Measurements from ENCODE around the gene HMCN2. TPM values are rescaled to one million over a fixed set of nuclear protein-coding genes. Genes with fewer than 3 reads are reported as not detected.

HMCN2 gene
- total RNA-seq, 1 experiment from 2014 or later, result 1.6 TPM

- POLR2A ChIA-PET (ENCODE audit: unreplicated experiment), result no interaction called here
- Histone ChIP-seq H3K9me3 (ENCODE audit: insufficient read depth, low read depth) (no peaks in the 10 kb centered on the region), H3F3A (ENCODE audit: insufficient read depth, low read depth) (peaks cover 12% of the 10 kb centered on the region; the same call in 1 of the 2 replicates), H3K27me3 (ENCODE audit: insufficient read depth, low read depth) (no peaks in the 10 kb centered on the region), H4K20me1 (ENCODE audit: insufficient read depth) (no peaks in the 10 kb centered on the region), H3K4me1 (replicated peaks; ENCODE audit: insufficient read depth) (peaks cover 36% of the 10 kb centered on the region), H3K9me2 (ENCODE audit: insufficient read depth) (no peaks in the 10 kb centered on the region), H3K79me2 (ENCODE audit: low read depth) (no peaks in the 10 kb centered on the region), H3K4me2 (no peak overlapping the region), H3K4me3 (no peak overlapping the region), H3K27ac (no peak overlapping the region), H2AFZ (no peak overlapping the region), H3K36me3 (ENCODE audit: low read depth) (no peaks in the 10 kb centered on the region)
- no peak for TF ChIP-seq CTCF (conservative IDR thresholded peaks at IDR 0.05)
- TF ChIP-seq EZH2 (IDR thresholded peaks at IDR 0.05; ENCODE audit: low read depth), result no peak
- no peak for DNase-seq
- intact Hi-C loops (cut with micrococcal nuclease; ENCODE audit: unreplicated experiment), result no loop called here
- BruUV-seq (replicated peaks), result no TSS peak
- CTCF ChIA-PET, result no interaction called here
Observed at GRCh38 chr9:130409246-130409645, 143.7 kb downstream of the HMCN2 start.

GRCh38 chr9:130410443-130410842 is 144.9 kb downstream of the HMCN2 start:
- Histone ChIP-seq H3K4me1 (replicated peaks; ENCODE audit: insufficient read depth) (peaks cover 48% of the 10 kb centered on the region), H3K36me3 (ENCODE audit: low read depth) (no peaks in the 10 kb centered on the region), H3K9me3 (ENCODE audit: insufficient read depth, low read depth) (no peaks in the 10 kb centered on the region), H3F3A (ENCODE audit: insufficient read depth, low read depth) (peaks cover 12% of the 10 kb centered on the region), H3K27me3 (ENCODE audit: insufficient read depth, low read depth) (no peaks in the 10 kb centered on the region), H3K4me3 (no peak overlapping the region), H3K9me2 (ENCODE audit: insufficient read depth) (no peaks in the 10 kb centered on the region), H4K20me1 (ENCODE audit: insufficient read depth) (no peaks in the 10 kb centered on the region), H3K79me2 (ENCODE audit: low read depth) (no peaks in the 10 kb centered on the region), H2AFZ (no peak overlapping the region), H3K27ac (no peak overlapping the region), H3K4me2 (no peak overlapping the region)
- DNase-seq, result no peak
- BruUV-seq (replicated peaks), result no TSS peak
- CTCF ChIA-PET, result no interaction called here
- POLR2A ChIA-PET (ENCODE audit: unreplicated experiment), result interaction anchor here (0.7 kb wide), 1 partner anchor 283 kb away, joined by 3 read pairs; the partner anchor contains the start of gene EXOSC2
- TF ChIP-seq CTCF (conservative IDR thresholded peaks at IDR 0.05), result no peak
- TF ChIP-seq EZH2 (IDR thresholded peaks at IDR 0.05; ENCODE audit: low read depth), result no peak
- intact Hi-C loops (cut with micrococcal nuclease; ENCODE audit: unreplicated experiment), result loop anchor here (5.0 kb wide), 1 partner anchor 43 kb away; no protein-coding TSS in a partner anchor

- Histone ChIP-seq H3F3A (ENCODE audit: insufficient read depth, low read depth) (peaks cover 12% of the 10 kb centered on the region), H3K36me3 (ENCODE audit: low read depth) (no peaks in the 10 kb centered on the region), H3K4me3 (no peak overlapping the region), H3K9me3 (ENCODE audit: insufficient read depth, low read depth) (no peaks in the 10 kb centered on the region), H3K79me2 (ENCODE audit: low read depth) (no peaks in the 10 kb centered on the region), H3K27me3 (ENCODE audit: insufficient read depth, low read depth) (no peaks in the 10 kb centered on the region), H2AFZ (no peak overlapping the region), H3K27ac (no peak overlapping the region), H3K9me2 (ENCODE audit: insufficient read depth) (no peaks in the 10 kb centered on the region), H3K4me1 (replicated peaks; ENCODE audit: insufficient read depth) (peaks cover 44% of the 10 kb centered on the region), H4K20me1 (ENCODE audit: insufficient read depth) (no peaks in the 10 kb centered on the region), H3K4me2 (no peak overlapping the region)
- POLR2A ChIA-PET (ENCODE audit: unreplicated experiment), result interaction anchor here (0.5 to 0.7 kb wide), 2 partner anchors 28 to 279 kb away, joined by 12 to 14 read pairs; no protein-coding TSS in a partner anchor
- TF ChIP-seq EZH2 (IDR thresholded peaks at IDR 0.05; ENCODE audit: low read depth) (no peak), CTCF (conservative IDR thresholded peaks at IDR 0.05) (no peak)
- CTCF ChIA-PET, result no interaction called here
- intact Hi-C loops (cut with micrococcal nuclease; ENCODE audit: unreplicated experiment), result loop anchor here (5.0 kb wide), 1 partner anchor 44 kb away; no protein-coding TSS in a partner anchor
- DNase-seq, result no peak
- BruUV-seq (replicated peaks), result no TSS peak
Observed at GRCh38 chr9:130411566-130411915, 146.0 kb downstream of the HMCN2 start.
